Omental fat pad (tissue), 4 donors: Measurements from ENCODE around the gene CYSLTR2. TPM values are rescaled to one million over a fixed set of nuclear protein-coding genes. Genes with fewer than 3 reads are reported as not detected.

Source experiments
- ATAC-seq: fragments of 150-250 bp; one replicate; pipeline ENCODE4 v1.9.1; 2016; ENCODE audit warnings: mild to moderate bottlenecking, moderate library complexity; ENCODE audit not compliant: low FRiP score
- DNase-seq: peaks from one replicate; pipeline ENCODE4 v3.0.0-alpha.2; 2019; ENCODE audit warnings: low spot score
- CTCF ChIP-seq, 3 donors: fragments of 450-650 bp; IDR thresholded peaks; one replicate each; pipeline ENCODE4 v1.5.1; 2016 to 2017; ENCODE audit warnings: antibody characterized with exemption in 3 of 3, mild to moderate bottlenecking in 3 of 3, moderate library complexity in 2 of 3
- total RNA-seq, 4 donors: library from RNA; depleted of rRNA; stranded (reverse); fragments of >200 nt; gene quantifications; one replicate each; pipeline ENCODE4 v1.1.0, GENCODE V29; 2016

CYSLTR2 gene
- total RNA-seq, 4 donors from 2014 or later: 0.31 to 4.4 (median 2.6) TPM

GRCh38 chr13:48634636-48635035 is 19.1 kb upstream of the CYSLTR2 start:
- TF ChIP-seq CTCF (IDR thresholded peaks at IDR 0.05): no peak
- ATAC-seq (no peak), DNase-seq (no peak)

- DNase-seq (no peak), ATAC-seq (no peak)
- TF ChIP-seq CTCF (IDR thresholded peaks at IDR 0.05): no peak
Observed at GRCh38 chr13:48635478-48635877, 18.3 kb upstream of the CYSLTR2 start.

GRCh38 chr13:48636550-48636949 is 17.2 kb upstream of the CYSLTR2 start:
- TF ChIP-seq CTCF (IDR thresholded peaks at IDR 0.05): no peak
- DNase-seq (no peak), ATAC-seq (no peak)

- TF ChIP-seq CTCF (IDR thresholded peaks at IDR 0.05): no peak
- DNase-seq (no peak), ATAC-seq (no peak)
Observed at GRCh38 chr13:48637601-48638000, 16.1 kb upstream of the CYSLTR2 start.

GRCh38 chr13:48640767-48641166 is 13.0 kb upstream of the CYSLTR2 start:
- DNase-seq (no peak), ATAC-seq (no peak)

GRCh38 chr13:48641404-48641803 is 12.3 kb upstream of the CYSLTR2 start:
- TF ChIP-seq CTCF (IDR thresholded peaks at IDR 0.05): no peak
- ATAC-seq (no peak), DNase-seq (no peak)

More at GRCh38 chr13:48640767-48641166, 13.0 kb upstream of the CYSLTR2 start:
- no peak for TF ChIP-seq CTCF (IDR thresholded peaks at IDR 0.05)

- TF ChIP-seq CTCF (IDR thresholded peaks at IDR 0.05): no peak
- no peak for ATAC-seq
- no peak for DNase-seq
Observed at GRCh38 chr13:48642061-48642460, 11.7 kb upstream of the CYSLTR2 start.
